IMR-90 (cell line): ENCODE results near the gene IRF4. TPM values are rescaled to one million over a fixed set of nuclear protein-coding genes. Genes with fewer than 3 reads are reported as not detected.
A peak's percentile ranks its signal among the peaks of the same experiment; 100 is the strongest.

ENCODE experiments used
- ATAC-seq: fragments of 200-7000 bp; cut with Tn5 transposase; 2 replicates; pipeline ENCODE4 v1.9.1; 2020; ENCODE audit warnings: low read depth, mild to moderate bottlenecking, moderate library complexity
- BruUV-seq: library from RNA; stranded (reverse); fragments of 400-500 nt; replicated peaks from 2 replicates; lab custom pipeline; 2021; lab: Mats Ljungman, UMichigan
- CTCF ChIA-PET: fragments of 300-600 bp; formaldehyde crosslinking; extraction: SDS; loops from one replicate; lab custom pipeline; 2021; ENCODE audit warnings: antibody characterized with exemption; lab: Yijun Ruan, JAX
- POLR2A ChIA-PET: fragments of 300-600 bp; sonication (Branson Sonifier 250); formaldehyde crosslinking; loops from one replicate; lab custom pipeline; 2022; ENCODE audit warnings: antibody characterized with exemption; ENCODE audit not compliant: unreplicated experiment; lab: Charles Lee
- DNase-seq: peaks from one replicate; pipeline ENCODE4 v3.0.0; 2013
- H2AFZ ChIP-seq: replicated peaks from 2 replicates; pipeline ENCODE3; 2013; ENCODE audit warnings: low read length, mild to moderate bottlenecking; ENCODE audit not compliant: poor library complexity
- H2AK5ac ChIP-seq: 2 replicates; pipeline ENCODE4 v1.6.1; 2013; ENCODE audit warnings: low read depth, low read length, inconsistent platforms
- H2AK9ac ChIP-seq: replicated peaks from 2 replicates; pipeline ENCODE3; 2013; ENCODE audit warnings: mild to moderate bottlenecking, low read depth, low read length, moderate library complexity; ENCODE audit not compliant: poor library complexity
- H2BK120ac ChIP-seq: 2 replicates; pipeline ENCODE4 v1.6.1; 2013; ENCODE audit warnings: low read depth, low read length, inconsistent platforms
- H2BK15ac ChIP-seq: 3 replicates; pipeline ENCODE4 v1.6.1; 2013; ENCODE audit warnings: low read depth, low read length, inconsistent platforms
- H2BK20ac ChIP-seq: 2 replicates; pipeline ENCODE4 v1.6.1; 2013; ENCODE audit warnings: low read depth, mild to moderate bottlenecking, inconsistent platforms, low read length, moderate library complexity
- H2BK5ac ChIP-seq: 2 replicates; pipeline ENCODE4 v1.6.1; 2013; ENCODE audit warnings: mild to moderate bottlenecking, low read depth, low read length, inconsistent platforms; ENCODE audit not compliant: poor library complexity, severe bottlenecking
- H3K14ac ChIP-seq: replicated peaks from 2 replicates; pipeline ENCODE4 v1.6.1; 2013; ENCODE audit warnings: low read depth, low read length, inconsistent platforms
- H3K18ac ChIP-seq: 2 replicates; pipeline ENCODE4 v1.6.1; 2013; ENCODE audit warnings: low read depth, low read length, control low read depth
- H3K23ac ChIP-seq: 2 replicates; pipeline ENCODE4 v1.6.1; 2013; ENCODE audit warnings: low read depth, low read length, inconsistent platforms
- H3K27ac ChIP-seq: 2 replicates; pipeline ENCODE4 v1.5.1; 2013; ENCODE audit warnings: mild to moderate bottlenecking, control low read depth, low read length; ENCODE audit not compliant: insufficient read depth
- H3K27me3 ChIP-seq: 2 replicates; pipeline ENCODE4 v1.6.1; 2013; ENCODE audit warnings: low read length; ENCODE audit not compliant: control insufficient read depth, insufficient read depth
- H3K36me3 ChIP-seq: 2 replicates; pipeline ENCODE4 v1.6.1; 2013; ENCODE audit warnings: low read length, mixed read lengths; ENCODE audit not compliant: control insufficient read depth, insufficient read depth
- H3K4ac ChIP-seq: 2 replicates; pipeline ENCODE4 v1.6.1; 2013; ENCODE audit warnings: low read depth, low read length, inconsistent platforms
- H3K4me1 ChIP-seq: 2 replicates; pipeline ENCODE4 v1.6.1; 2013; ENCODE audit warnings: low read length, mixed read lengths; ENCODE audit not compliant: control insufficient read depth, insufficient read depth
- H3K4me2 ChIP-seq: 2 replicates; pipeline ENCODE4 v1.6.1; 2013; ENCODE audit warnings: low read depth, mild to moderate bottlenecking, control low read depth, low read length, moderate library complexity
- H3K4me3 ChIP-seq: 2 replicates; pipeline ENCODE4 v1.5.1; 2013; ENCODE audit warnings: low read depth, mild to moderate bottlenecking, control low read depth, low read length, moderate library complexity; ENCODE audit not compliant: insufficient read depth
- H3K56ac ChIP-seq: 2 replicates; pipeline ENCODE4 v1.6.1; 2013; ENCODE audit warnings: low read length, inconsistent platforms; ENCODE audit not compliant: insufficient read depth; ENCODE audit errors: extremely low read depth
- H3K79me1 ChIP-seq, 2 experiments: 2 replicates each; pipeline ENCODE4 v1.6.1; 2013; ENCODE audit warnings: low read length in 2 of 2, inconsistent platforms in 1 of 2, low read depth in 1 of 2
- H3K9ac ChIP-seq: 2 replicates; pipeline ENCODE4 v1.6.1; 2013; ENCODE audit warnings: low read depth, low read length, control low read depth
- H3K9me1 ChIP-seq: 2 replicates; pipeline ENCODE4 v1.6.1; 2013; ENCODE audit warnings: low read length, inconsistent platforms; ENCODE audit not compliant: insufficient read depth
- H3K9me3 ChIP-seq: 2 replicates; pipeline ENCODE4 v1.6.1; 2013; ENCODE audit warnings: low read length; ENCODE audit not compliant: control insufficient read depth, insufficient read depth
- H4K20me1 ChIP-seq: 2 replicates; pipeline ENCODE4 v1.6.1; 2013; ENCODE audit warnings: low read length, inconsistent platforms; ENCODE audit not compliant: insufficient read depth
- H4K5ac ChIP-seq: 2 replicates; pipeline ENCODE4 v1.6.1; 2013; ENCODE audit warnings: mild to moderate bottlenecking, low read depth, low read length, control low read depth
- H4K8ac ChIP-seq, 2 experiments: 2 replicates each; pipeline ENCODE4 v1.6.1; 2013; ENCODE audit warnings: low read depth in 2 of 2, low read length in 2 of 2, control low read depth in 1 of 2, inconsistent platforms in 1 of 2
- H4K91ac ChIP-seq: 2 replicates; pipeline ENCODE4 v1.6.1; 2013; ENCODE audit warnings: low read depth, low read length, inconsistent platforms; ENCODE audit not compliant: insufficient read depth
- BHLHE40 ChIP-seq: fragments of 150-350 bp; IDR thresholded peaks from 2 replicates; pipeline ENCODE4 v1.6.1; 2016; ENCODE audit warnings: mild to moderate bottlenecking, low read depth, low read length
- CEBPB ChIP-seq: IDR thresholded peaks from 2 replicates; pipeline ENCODE4 v1.6.1; 2012; ENCODE audit warnings: low read depth, low read length, improper control_type of control experiment
- CHD1 ChIP-seq: IDR thresholded peaks from 2 replicates; pipeline ENCODE4 v1.6.1; 2012; ENCODE audit warnings: low read depth, low read length, improper control_type of control experiment
- CTCF ChIP-seq: conservative IDR thresholded peaks from 2 replicates; pipeline ENCODE4 v1.5.1; 2012; ENCODE audit warnings: mild to moderate bottlenecking, low read depth, low read length, improper control_type of control experiment
- FOS ChIP-seq: fragments of 150-350 bp; IDR thresholded peaks from 2 replicates; pipeline ENCODE4 v1.6.1; 2016; ENCODE audit warnings: low read depth, low read length
- MAFK ChIP-seq: IDR thresholded peaks from 2 replicates; pipeline ENCODE4 v1.6.1; 2012; ENCODE audit warnings: low read depth, low read length, improper control_type of control experiment
- MAZ ChIP-seq: IDR thresholded peaks from 2 replicates; pipeline ENCODE4 v1.6.1; 2012; ENCODE audit warnings: low read depth, mild to moderate bottlenecking, low read length, improper control_type of control experiment, moderate library complexity, borderline replicate concordance
- MXI1 ChIP-seq: IDR thresholded peaks from 2 replicates; pipeline ENCODE4 v1.6.1; 2012; ENCODE audit warnings: low read depth, mild to moderate bottlenecking, low read length, moderate library complexity, borderline replicate concordance
- NFE2L2 ChIP-seq: fragments of 150-350 bp; IDR thresholded peaks from 2 replicates; pipeline ENCODE4 v1.6.1; 2016; ENCODE audit warnings: low read depth, mild to moderate bottlenecking, low read length
- POLR2A ChIP-seq: IDR thresholded peaks from 2 replicates; pipeline ENCODE4 v1.6.1; 2012; ENCODE audit warnings: mild to moderate bottlenecking, low read depth, low read length
- RAD21 ChIP-seq: IDR thresholded peaks from 2 replicates; pipeline ENCODE4 v1.6.1; 2012; ENCODE audit warnings: low read length, improper control_type of control experiment
- RCOR1 ChIP-seq: IDR thresholded peaks from 2 replicates; pipeline ENCODE4 v1.6.1; 2012; ENCODE audit warnings: mild to moderate bottlenecking, low read length, improper control_type of control experiment; ENCODE audit not compliant: insufficient replicate concordance
- RFX5 ChIP-seq: IDR thresholded peaks from 2 replicates; pipeline ENCODE4 v1.8.0; 2012; ENCODE audit warnings: low read depth, mild to moderate bottlenecking, low read length, moderate library complexity
- SMC3 ChIP-seq: fragments of 150-350 bp; IDR thresholded peaks from 2 replicates; pipeline ENCODE4 v1.6.1; 2016; ENCODE audit warnings: low read depth, mild to moderate bottlenecking, antibody characterized with exemption, low read length, moderate library complexity
- USF2 ChIP-seq: fragments of 150-350 bp; IDR thresholded peaks from 2 replicates; pipeline ENCODE4 v1.6.1; 2017; ENCODE audit warnings: mild to moderate bottlenecking, antibody characterized with exemption, low read length, low read depth
- WGBS, 2 experiments: methylation state at CpG; one replicate each; pipeline versions ENCODE4 v1.1.5 to v1.1.7; 2013; ENCODE audit warnings: missing lambda C conversion rate in 2 of 2; ENCODE audit not compliant: insufficient read length in 1 of 2; ENCODE audit errors: extremely low coverage in 2 of 2; 5-methylcytosine and 5-hydroxymethylcytosine counted together
- dilution Hi-C: fragments of 300-500 bp; cut with HindIII; formaldehyde crosslinking; loops from one replicate; pipeline ENCODE4 v1.14.3; 2018; ENCODE audit warnings: low sequenced_read_pairs; ENCODE audit not compliant: unreplicated experiment
- in situ Hi-C: fragments of 300-500 bp; cut with MboI; formaldehyde crosslinking; loops from 3 replicates; pipeline ENCODE4 v1.14.3; 2019; ENCODE audit warnings: low sequenced_read_pairs, inconsistent platforms, mixed read lengths
- intact Hi-C: fragments of 100-400 bp; cut with micrococcal nuclease; formaldehyde crosslinking; loops from 2 replicates; pipeline ENCODE4 v1.10.0; 2022
- polyA plus RNA-seq, 3 experiments: library from polyadenylated mRNA; depleted of rRNA; stranded (reverse); fragments of >200 nt; gene quantifications; 2 replicates each; pipeline ENCODE4 v1.2.3, GENCODE V29; 2012; ENCODE audit warnings: low replicate concordance in 1 of 3
- total RNA-seq: library from RNA; depleted of rRNA; stranded (reverse); fragments of >200 nt; gene quantifications from 2 replicates; pipeline ENCODE4 v1.2.3, GENCODE V29; 2012
- TF ChIP-seq, protein P1 (sequence below): fragments of 150-350 bp; IDR thresholded peaks from 2 replicates; pipeline ENCODE4 v1.6.1; 2016; ENCODE audit warnings: low read depth, mild to moderate bottlenecking, low read length, moderate library complexity, borderline replicate concordance

IRF4 gene
- total and polyA plus RNA-seq, 2 of the 4 experiments (the other 2 are of a cell fraction), result not detected

DNA sequence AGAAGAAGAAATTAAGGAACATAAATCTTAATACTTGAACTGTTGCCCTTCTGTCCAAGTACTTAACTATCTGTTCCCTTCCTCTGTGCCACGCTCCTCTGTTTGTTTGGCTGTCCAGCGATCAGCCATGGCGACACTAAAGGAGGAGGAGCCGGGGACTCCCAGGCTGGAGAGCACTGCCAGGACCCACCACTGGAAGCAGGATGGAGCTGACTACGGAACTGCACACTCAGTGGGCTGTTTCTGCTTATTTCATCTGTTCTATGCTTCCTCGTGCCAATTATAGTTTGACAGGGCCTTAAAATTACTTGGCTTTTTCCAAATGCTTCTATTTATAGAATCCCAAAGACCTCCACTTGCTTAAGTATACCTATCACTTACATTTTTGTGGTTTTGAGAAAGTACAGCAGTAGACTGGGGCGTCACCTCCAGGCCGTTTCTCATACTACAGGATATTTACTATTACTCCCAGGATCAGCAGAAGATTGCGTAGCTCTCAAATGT is 17.1 kb downstream of the IRF4 start:
- TF ChIP-seq USF2, result no peak
- no peak for TF ChIP-seq RCOR1
- TF ChIP-seq BHLHE40, result no peak
- TF ChIP-seq NFE2L2, result no peak
- no peak for TF ChIP-seq POLR2A
- peak; percentile 40; the same call in 1 of the 2 replicates for TF ChIP-seq SMC3
- TF ChIP-seq CEBPB, result no peak
- TF ChIP-seq CTCF, result peak; percentile 40
- TF ChIP-seq CHD1, result no peak
- TF ChIP-seq, protein P1, sequence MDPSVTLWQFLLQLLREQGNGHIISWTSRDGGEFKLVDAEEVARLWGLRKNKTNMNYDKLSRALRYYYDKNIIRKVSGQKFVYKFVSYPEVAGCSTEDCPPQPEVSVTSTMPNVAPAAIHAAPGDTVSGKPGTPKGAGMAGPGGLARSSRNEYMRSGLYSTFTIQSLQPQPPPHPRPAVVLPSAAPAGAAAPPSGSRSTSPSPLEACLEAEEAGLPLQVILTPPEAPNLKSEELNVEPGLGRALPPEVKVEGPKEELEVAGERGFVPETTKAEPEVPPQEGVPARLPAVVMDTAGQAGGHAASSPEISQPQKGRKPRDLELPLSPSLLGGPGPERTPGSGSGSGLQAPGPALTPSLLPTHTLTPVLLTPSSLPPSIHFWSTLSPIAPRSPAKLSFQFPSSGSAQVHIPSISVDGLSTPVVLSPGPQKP, result no peak
- TF ChIP-seq MAFK, result no peak
- TF ChIP-seq MAZ, result no peak
- peak; percentile 31 for TF ChIP-seq RAD21
- no peak for TF ChIP-seq MXI1
- no peak for TF ChIP-seq FOS
- TF ChIP-seq RFX5, result no peak
- Histone ChIP-seq H3K4me3 (no peak overlapping the region), H3K4ac (no peak overlapping the region), H2BK15ac (no peak overlapping the region), H3K27me3 (peaks cover 38% of the 10 kb centered on the region), H4K91ac (no peak overlapping the region), H2BK5ac (no peak overlapping the region), H2BK120ac (no peak overlapping the region), H3K18ac (no peak overlapping the region), H3K14ac (no peak overlapping the region), H3K79me1 (no peaks in the 10 kb centered on the region), H3K9ac (no peak overlapping the region), H3K4me2 (no peak overlapping the region; the same call in 1 of the 2 replicates), H2BK20ac (no peak overlapping the region), H3K56ac (no peak overlapping the region), H3K23ac (no peak overlapping the region), H3K9me3 (peaks cover 3% of the 10 kb centered on the region; the same call in 1 of the 2 replicates), H3K27ac (no peak overlapping the region), H4K5ac (no peak overlapping the region), H2AFZ (no peak overlapping the region), H3K4me1 (no peaks in the 10 kb centered on the region), H4K20me1 (no peaks in the 10 kb centered on the region), H2AK5ac (no peak overlapping the region), H3K9me1 (no peaks in the 10 kb centered on the region), H4K8ac (no peak overlapping the region), H3K36me3 (no peaks in the 10 kb centered on the region), H2AK9ac (no peak overlapping the region)
- dilution Hi-C loops, result no loop called here
- intact Hi-C loops, result loop anchor here (2.0 kb wide), 1 partner anchor 220 kb away; no protein-coding TSS in a partner anchor
- in situ Hi-C loops, result no loop called here
- peak; percentile 38 for DNase-seq
- WGBS, 2 experiments, result 20% methylated on average over 1 of the region's 9 CpGs; no CpG with 5 or more reads in 1 of the 2 experiments
- POLR2A ChIA-PET, result no interaction called here
- CTCF ChIA-PET, result interaction anchor here (0.6 to 2.1 kb wide), 3 partner anchors 10 to 219 kb away, joined by 3 to 7 read pairs (median 3); no protein-coding TSS in a partner anchor
- ATAC-seq, result peak; percentile 87
- BruUV-seq, result no TSS peak
